GM12873 (cell line): Measurements from ENCODE around the gene KCNJ11.

Source experiments
- CTCF ChIP-seq: IDR thresholded peaks from 2 replicates; pipeline ENCODE4 v1.5.1; 2012; ENCODE audit warnings: low read depth, mild to moderate bottlenecking, moderate library complexity, low read length, control low read depth; ENCODE audit not compliant: insufficient read depth; ENCODE audit errors: missing control alignments

The KCNJ11 gene

GRCh38 chr11:17401316-17401715 is 12.9 kb upstream of the KCNJ11 start:
- no peak for TF ChIP-seq CTCF

GRCh38 chr11:17400048-17400775 is 11.8 kb upstream of the KCNJ11 start:
- TF ChIP-seq CTCF = no peak

GRCh38 chr11:17399236-17399635 is 10.8 kb upstream of the KCNJ11 start:
- TF ChIP-seq CTCF = no peak

- TF ChIP-seq CTCF = no peak
Measured at GRCh38 chr11:17397311-17398002, 9.0 kb upstream of the KCNJ11 start.

- no peak for TF ChIP-seq CTCF
Measured at GRCh38 chr11:17396598-17397310, 8.3 kb upstream of the KCNJ11 start.

- no peak for TF ChIP-seq CTCF
Measured at GRCh38 chr11:17395978-17396377, 7.5 kb upstream of the KCNJ11 start.

- no peak for TF ChIP-seq CTCF
Measured at GRCh38 chr11:17395554-17395961, 7.1 kb upstream of the KCNJ11 start.
